ENCODE measurements around the gene DOCK2. TPM values are rescaled to one million over a fixed set of nuclear protein-coding genes. Genes with fewer than 3 reads are reported as not detected.
A peak's percentile ranks its signal among the peaks of the same experiment; 100 is the strongest.

The DOCK2 gene
- total RNA-seq, 1 donor from 2014 or later = 1.1 TPM

- no peak overlapping the region for H3K4me2 ChIP-seq
- no peaks in the 10 kb centered on the region for H3K36me3 ChIP-seq
- TF ChIP-seq EZH2phosphoT487 (IDR thresholded peaks at IDR 0.05) = no peak
- TF ChIP-seq EZH2 (IDR thresholded peaks at IDR 0.05) = no peak
- TF ChIP-seq CTCF (IDR thresholded peaks at IDR 0.05) = no peak
- H3K27me3 ChIP-seq = no peaks in the 10 kb centered on the region
- H2AFZ ChIP-seq (replicated peaks) = no peak overlapping the region
- no peaks in the 10 kb centered on the region for H3K9me3 ChIP-seq (ENCODE audit: low read depth)
- no peak overlapping the region for H3K9ac ChIP-seq
- no peak for DNase-seq (ENCODE audit: low spot score)
- H3K4me1 ChIP-seq = no peaks in the 10 kb centered on the region
- no peaks in the 10 kb centered on the region for H3F3A ChIP-seq (ENCODE audit: low read depth)
- no peak overlapping the region for H3K4me3 Mint-ChIP-seq
- no peaks in the 10 kb centered on the region for H3K79me2 ChIP-seq (ENCODE audit: low read depth)
- H3K27me3 Mint-ChIP-seq (ENCODE audit: insufficient read depth, low read depth) = peaks cover 6% of the 10 kb centered on the region
- no peaks in the 10 kb centered on the region for H3K36me3 Mint-ChIP-seq
- H3K4me3 ChIP-seq = no peak overlapping the region
- no peaks in the 10 kb centered on the region for H4K20me1 ChIP-seq (ENCODE audit: low read depth)
- H3K9me3 Mint-ChIP-seq = no peaks in the 10 kb centered on the region
- peaks cover 15% of the 10 kb centered on the region for H3K4me1 Mint-ChIP-seq
- no peak overlapping the region for H3K27ac Mint-ChIP-seq
- H3K27ac ChIP-seq = no peak overlapping the region
These were observed 440.5 kb downstream of the DOCK2 start for GRCh38 chr5:170077526-170077925.

DNA sequence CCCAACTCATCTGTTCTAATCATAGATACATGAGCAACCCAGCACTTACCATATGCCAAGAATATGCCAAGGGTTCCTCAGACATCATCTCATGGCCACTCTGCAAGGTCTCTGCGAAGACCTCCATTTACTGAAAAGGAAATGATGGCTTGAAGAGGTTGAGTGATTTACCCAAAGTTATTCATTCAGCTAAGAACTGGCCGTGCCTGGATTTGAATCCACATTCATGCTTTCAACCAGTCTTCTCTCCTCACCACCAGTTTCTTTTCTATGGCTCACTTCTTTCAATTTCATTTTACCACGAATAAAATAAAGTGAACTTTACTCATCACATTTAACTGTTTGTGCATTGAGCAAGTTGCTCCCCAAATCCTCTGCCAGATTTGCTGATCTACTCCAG lies 441.4 kb downstream of the DOCK2 start:
- Histone ChIP-seq H3K79me2 (ENCODE audit: low read depth) (no peaks in the 10 kb centered on the region), H3F3A (ENCODE audit: low read depth) (no peaks in the 10 kb centered on the region), H3K4me3 (no peak overlapping the region), H4K20me1 (ENCODE audit: low read depth) (no peaks in the 10 kb centered on the region), H3K9ac (no peak overlapping the region), H3K27me3 (no peaks in the 10 kb centered on the region), H2AFZ (replicated peaks) (no peak overlapping the region), H3K36me3 (no peaks in the 10 kb centered on the region), H3K4me2 (no peak overlapping the region), H3K9me3 (ENCODE audit: low read depth) (no peaks in the 10 kb centered on the region), H3K4me1 (no peaks in the 10 kb centered on the region), H3K27ac (no peak overlapping the region)
- peaks cover 15% of the 10 kb centered on the region for H3K4me1 Mint-ChIP-seq
- no peak for DNase-seq (ENCODE audit: low spot score)
- TF ChIP-seq CTCF (IDR thresholded peaks at IDR 0.05) = no peak
- no peak for TF ChIP-seq EZH2 (IDR thresholded peaks at IDR 0.05)
- H3K27ac Mint-ChIP-seq = peak overlapping the region; percentile 74
- no peaks in the 10 kb centered on the region for H3K9me3 Mint-ChIP-seq
- no peaks in the 10 kb centered on the region for H3K36me3 Mint-ChIP-seq
- no peak overlapping the region for H3K4me3 Mint-ChIP-seq
- peaks cover 9% of the 10 kb centered on the region for H3K27me3 Mint-ChIP-seq (ENCODE audit: insufficient read depth, low read depth)

DNA sequence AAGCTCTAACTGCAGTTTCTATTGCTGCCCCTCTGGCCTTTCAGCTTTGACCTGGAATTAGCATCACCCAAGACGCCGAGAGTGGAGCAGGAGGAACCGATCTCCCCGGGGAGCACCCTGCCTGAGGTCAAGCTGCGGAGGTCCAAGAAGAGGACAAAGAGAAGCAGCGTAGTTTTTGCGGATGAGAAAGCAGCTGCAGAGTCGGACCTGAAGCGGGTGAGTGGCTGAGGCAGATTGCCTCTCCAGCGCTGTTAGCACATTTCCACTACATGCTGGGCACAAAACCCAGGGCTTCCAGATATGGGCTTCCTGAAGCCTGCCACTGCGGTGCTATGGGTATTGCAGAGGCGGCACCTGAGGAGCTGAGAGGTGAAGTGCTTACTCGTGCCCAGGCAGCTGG lies 441.9 kb downstream of the DOCK2 start:
- no peak overlapping the region for H3K27ac ChIP-seq
- Mint-ChIP-seq H3K9me3 (no peaks in the 10 kb centered on the region), H3K4me3 (no peak overlapping the region), H3K4me1 (peaks cover 15% of the 10 kb centered on the region), H3K27me3 (ENCODE audit: insufficient read depth, low read depth) (peaks cover 10% of the 10 kb centered on the region), H3K36me3 (no peaks in the 10 kb centered on the region), H3K27ac (no peak overlapping the region)
- H2AFZ ChIP-seq (replicated peaks) = no peak overlapping the region
- no peak overlapping the region for H3K4me2 ChIP-seq
- no peak for DNase-seq (ENCODE audit: low spot score)
- no peaks in the 10 kb centered on the region for H4K20me1 ChIP-seq (ENCODE audit: low read depth)
- H3K9me3 ChIP-seq (ENCODE audit: low read depth) = no peaks in the 10 kb centered on the region
- no peak for TF ChIP-seq CTCF (IDR thresholded peaks at IDR 0.05)
- TF ChIP-seq EZH2 (IDR thresholded peaks at IDR 0.05) = no peak
- TF ChIP-seq EZH2phosphoT487 (IDR thresholded peaks at IDR 0.05) = no peak
- no peaks in the 10 kb centered on the region for H3F3A ChIP-seq (ENCODE audit: low read depth)
- no peak overlapping the region for H3K9ac ChIP-seq
- H3K36me3 ChIP-seq = no peaks in the 10 kb centered on the region
- no peak overlapping the region for H3K4me3 ChIP-seq
- H3K27me3 ChIP-seq = no peaks in the 10 kb centered on the region
- no peaks in the 10 kb centered on the region for H3K4me1 ChIP-seq
- H3K79me2 ChIP-seq (ENCODE audit: low read depth) = no peaks in the 10 kb centered on the region

GRCh38 chr5:170080217-170080616 lies 443.1 kb downstream of the DOCK2 start:
- Histone ChIP-seq H3K4me2 (no peak overlapping the region), H3K36me3 (no peaks in the 10 kb centered on the region), H3K27ac (no peak overlapping the region), H3F3A (ENCODE audit: low read depth) (no peaks in the 10 kb centered on the region), H3K4me1 (no peaks in the 10 kb centered on the region), H3K9me3 (ENCODE audit: low read depth) (no peaks in the 10 kb centered on the region), H3K27me3 (no peaks in the 10 kb centered on the region), H3K9ac (no peak overlapping the region), H3K4me3 (no peak overlapping the region), H2AFZ (replicated peaks) (no peak overlapping the region), H3K79me2 (ENCODE audit: low read depth) (no peaks in the 10 kb centered on the region), H4K20me1 (ENCODE audit: low read depth) (no peaks in the 10 kb centered on the region)
- DNase-seq (ENCODE audit: low spot score) = no peak
- no peak overlapping the region for H3K27ac Mint-ChIP-seq
- no peak for TF ChIP-seq EZH2 (IDR thresholded peaks at IDR 0.05)
- TF ChIP-seq EZH2phosphoT487 (IDR thresholded peaks at IDR 0.05) = no peak
- no peak for TF ChIP-seq CTCF (IDR thresholded peaks at IDR 0.05)
- H3K9me3 Mint-ChIP-seq = no peaks in the 10 kb centered on the region
- H3K36me3 Mint-ChIP-seq = no peaks in the 10 kb centered on the region
- H3K4me3 Mint-ChIP-seq = no peak overlapping the region
- peaks cover 5% of the 10 kb centered on the region for H3K4me1 Mint-ChIP-seq
- peaks cover 13% of the 10 kb centered on the region for H3K27me3 Mint-ChIP-seq (ENCODE audit: insufficient read depth, low read depth)

Measured in neural progenitor cell (in vitro differentiated cells).